Nephron (organoid): ENCODE results near the gene FUBP3.
A peak's percentile ranks its signal among the peaks of the same experiment; 100 is the strongest.

Experiments
- H3K27ac Mint-ChIP-seq, 3 experiments: 2 replicates each; pipeline ENCODE4 v1.8.0; 2020; ENCODE audit warnings: mixed read lengths in 3 of 3, mild to moderate bottlenecking in 2 of 3, moderate library complexity in 1 of 3
- H3K27me3 Mint-ChIP-seq: 2 replicates; pipeline ENCODE4 v1.8.0; 2021; ENCODE audit warnings: low read depth, mild to moderate bottlenecking, moderate library complexity, mixed read lengths
- H3K36me3 Mint-ChIP-seq: 2 replicates; pipeline ENCODE4 v1.8.0; 2020; ENCODE audit warnings: low read depth, mixed read lengths
- H3K4me1 Mint-ChIP-seq: 2 replicates; pipeline ENCODE4 v1.8.0; 2020; ENCODE audit warnings: mixed read lengths
- H3K4me3 Mint-ChIP-seq, 3 experiments: 2 replicates each; pipeline ENCODE4 v1.8.0; 2020; ENCODE audit warnings: mild to moderate bottlenecking in 3 of 3, mixed read lengths in 3 of 3, moderate library complexity in 2 of 3
- H3K9me3 Mint-ChIP-seq: 2 replicates; pipeline ENCODE4 v1.8.0; 2020; ENCODE audit warnings: mixed read lengths
- TF ChIP-seq, protein P1 (sequence below), 3 experiments: fragments of 200-600 bp; sonication (generic); IDR thresholded peaks; one replicate each; pipeline ENCODE4 v1.5.0; 2021; ENCODE audit warnings: antibody characterized with exemption in 3 of 3; ENCODE audit not compliant: unreplicated experiment in 3 of 3

Gene FUBP3

DNA sequence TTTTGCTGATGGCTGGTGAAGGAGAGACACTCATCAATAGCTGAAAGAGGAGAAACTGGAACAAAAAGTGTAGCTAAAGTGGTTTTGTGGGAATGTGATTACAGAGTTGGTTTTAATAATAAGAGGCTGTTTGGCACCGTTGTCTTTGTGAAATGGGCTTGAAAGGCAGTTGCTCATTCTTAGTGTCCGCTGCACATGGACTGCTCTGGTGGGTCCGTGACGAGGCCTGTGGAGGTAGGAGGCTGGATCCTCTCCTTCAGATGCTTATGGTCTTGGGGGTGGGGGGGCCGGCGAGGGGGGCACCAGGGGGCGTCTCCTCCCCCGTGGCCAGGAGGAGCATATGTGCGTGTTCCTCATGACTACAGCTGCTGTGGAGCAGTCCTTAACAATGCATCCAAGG lies 29.8 kb downstream of the FUBP3 start:
- TF ChIP-seq, protein P1, sequence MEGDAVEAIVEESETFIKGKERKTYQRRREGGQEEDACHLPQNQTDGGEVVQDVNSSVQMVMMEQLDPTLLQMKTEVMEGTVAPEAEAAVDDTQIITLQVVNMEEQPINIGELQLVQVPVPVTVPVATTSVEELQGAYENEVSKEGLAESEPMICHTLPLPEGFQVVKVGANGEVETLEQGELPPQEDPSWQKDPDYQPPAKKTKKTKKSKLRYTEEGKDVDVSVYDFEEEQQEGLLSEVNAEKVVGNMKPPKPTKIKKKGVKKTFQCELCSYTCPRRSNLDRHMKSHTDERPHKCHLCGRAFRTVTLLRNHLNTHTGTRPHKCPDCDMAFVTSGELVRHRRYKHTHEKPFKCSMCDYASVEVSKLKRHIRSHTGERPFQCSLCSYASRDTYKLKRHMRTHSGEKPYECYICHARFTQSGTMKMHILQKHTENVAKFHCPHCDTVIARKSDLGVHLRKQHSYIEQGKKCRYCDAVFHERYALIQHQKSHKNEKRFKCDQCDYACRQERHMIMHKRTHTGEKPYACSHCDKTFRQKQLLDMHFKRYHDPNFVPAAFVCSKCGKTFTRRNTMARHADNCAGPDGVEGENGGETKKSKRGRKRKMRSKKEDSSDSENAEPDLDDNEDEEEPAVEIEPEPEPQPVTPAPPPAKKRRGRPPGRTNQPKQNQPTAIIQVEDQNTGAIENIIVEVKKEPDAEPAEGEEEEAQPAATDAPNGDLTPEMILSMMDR (IDR thresholded peaks at IDR 0.05; ENCODE audit: unreplicated experiment in 3 of 3), result no peak
- Mint-ChIP-seq H3K36me3 (peaks cover 47% of the 10 kb centered on the region), H3K9me3 (no peaks in the 10 kb centered on the region), H3K4me1 (peaks cover 36% of the 10 kb centered on the region), H3K4me3 (no peak overlapping the region), H3K27ac (peak overlapping the region in 1 of 3 experiments; percentile 29), H3K27me3 (no peaks in the 10 kb centered on the region)

DNA sequence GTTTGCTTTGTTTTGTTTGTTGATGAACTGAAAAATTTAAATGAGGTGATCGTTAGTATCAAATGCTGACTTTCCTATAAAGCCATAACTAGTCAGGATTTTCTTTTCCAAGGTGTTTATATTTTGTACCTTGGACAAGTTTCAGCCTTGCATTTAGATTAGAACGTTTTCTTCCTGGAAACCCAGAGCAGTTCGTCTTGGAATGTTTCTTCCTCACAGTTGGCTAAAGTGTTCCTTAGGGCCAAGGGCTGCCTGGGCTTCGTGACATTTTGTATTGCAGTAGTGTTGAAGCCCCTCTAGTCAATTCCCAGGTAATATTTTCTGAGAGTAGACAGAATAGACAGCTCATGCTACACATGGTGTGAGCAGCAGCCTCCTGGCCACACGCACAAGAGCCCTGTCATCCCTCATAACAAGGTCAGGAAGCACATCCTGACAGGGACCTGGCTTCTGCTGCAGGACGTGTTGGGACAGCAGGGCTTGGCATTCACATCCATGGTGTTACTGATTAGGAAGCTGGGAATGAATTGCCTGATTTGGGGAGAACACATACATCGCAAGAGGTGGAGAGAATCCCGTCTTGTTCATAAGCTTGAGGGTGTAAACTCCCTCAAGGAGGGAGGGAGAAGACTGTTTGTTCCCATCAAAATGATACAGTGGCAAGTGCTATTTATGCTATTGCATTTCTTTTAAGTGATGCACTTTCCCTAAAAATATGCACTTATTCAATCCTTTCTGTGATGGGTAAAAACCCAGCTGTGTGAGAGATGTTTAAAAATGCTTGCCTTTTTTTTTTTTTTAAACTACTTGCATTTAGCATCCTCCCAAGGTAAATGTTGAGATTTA lies 31.7 kb downstream of the FUBP3 start:
- Mint-ChIP-seq H3K27me3 (no peaks in the 10 kb centered on the region), H3K4me1 (peaks cover 36% of the 10 kb centered on the region), H3K27ac (peak overlapping the region in 1 of 3 experiments; percentile 7), H3K9me3 (no peaks in the 10 kb centered on the region), H3K4me3 (no peak overlapping the region), H3K36me3 (peaks cover 50% of the 10 kb centered on the region)
- TF ChIP-seq, protein P1 (IDR thresholded peaks at IDR 0.05; ENCODE audit: unreplicated experiment in 3 of 3), result no peak

DNA sequence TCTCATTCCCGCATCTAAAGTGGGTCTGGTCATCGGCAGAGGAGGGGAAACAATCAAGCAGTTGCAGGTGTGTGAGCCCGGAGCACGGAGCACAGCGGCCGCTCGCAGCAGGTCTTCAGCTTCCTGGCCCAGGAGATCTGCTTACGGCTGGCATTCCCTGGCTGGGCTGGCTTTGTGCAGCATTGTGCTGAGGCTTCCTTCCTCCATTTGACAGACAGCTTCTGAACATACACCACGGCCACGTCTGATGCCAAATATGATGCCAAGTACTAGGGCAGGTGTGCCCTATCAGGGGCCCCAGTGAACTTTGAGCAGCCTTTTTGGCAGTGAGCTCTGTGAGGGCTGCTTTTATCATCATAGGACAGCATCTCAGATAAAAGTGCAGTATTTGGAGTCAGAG lies 37.1 kb downstream of the FUBP3 start:
- Mint-ChIP-seq H3K27ac (no peak overlapping the region), H3K4me3 (no peak overlapping the region), H3K9me3 (no peaks in the 10 kb centered on the region), H3K27me3 (no peaks in the 10 kb centered on the region), H3K36me3 (peaks cover 74% of the 10 kb centered on the region), H3K4me1 (no peaks in the 10 kb centered on the region)
- TF ChIP-seq, protein P1 (IDR thresholded peaks at IDR 0.05; ENCODE audit: unreplicated experiment in 3 of 3), result no peak

DNA sequence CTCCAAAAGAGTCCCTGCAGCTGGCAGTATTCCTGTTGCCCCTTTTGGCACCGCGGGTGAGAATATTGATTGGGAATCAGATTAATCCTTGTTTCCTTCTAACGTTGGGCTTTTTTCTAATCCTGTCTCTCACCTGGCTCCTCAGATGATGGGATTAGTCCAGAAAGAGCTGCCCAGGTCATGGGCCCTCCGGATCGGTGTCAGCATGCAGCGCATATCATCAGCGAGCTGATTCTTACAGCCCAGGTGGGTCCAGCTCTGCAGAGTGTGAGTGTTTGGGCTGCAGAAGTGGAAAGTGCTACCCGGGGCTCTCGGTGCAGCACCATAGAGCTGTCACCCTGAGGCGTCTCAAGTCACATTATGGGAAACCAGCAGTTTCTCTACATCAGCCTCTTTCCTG lies 44.1 kb downstream of the FUBP3 start:
- Mint-ChIP-seq H3K36me3 (peaks cover 79% of the 10 kb centered on the region), H3K27me3 (no peaks in the 10 kb centered on the region), H3K4me3 (no peak overlapping the region), H3K9me3 (no peaks in the 10 kb centered on the region), H3K4me1 (peaks cover 6% of the 10 kb centered on the region), H3K27ac (no peak overlapping the region)
- TF ChIP-seq, protein P1 (IDR thresholded peaks at IDR 0.05; ENCODE audit: unreplicated experiment in 3 of 3), result no peak

DNA sequence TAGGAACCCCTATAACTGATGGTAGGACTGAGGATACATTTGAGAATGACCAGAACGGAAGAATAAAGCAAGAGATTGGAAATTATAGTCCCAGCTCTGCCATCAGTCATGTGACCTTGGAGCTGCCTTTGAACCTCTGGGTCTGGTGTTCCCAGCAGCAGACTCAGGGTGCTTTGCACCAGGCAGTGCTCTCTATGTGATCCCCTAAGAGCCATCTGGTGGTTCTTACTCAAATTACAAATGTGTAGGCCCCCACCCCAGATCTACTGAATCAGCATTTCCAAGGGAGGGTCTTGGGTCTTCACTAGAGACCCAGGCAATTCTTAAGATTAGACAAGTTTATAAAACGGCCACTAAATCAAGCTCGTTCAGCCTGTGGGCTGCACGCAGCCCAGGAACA lies 44.8 kb downstream of the FUBP3 start:
- H3K27ac Mint-ChIP-seq, result no peak overlapping the region
- H3K4me3 Mint-ChIP-seq, result no peak overlapping the region
- peaks cover 6% of the 10 kb centered on the region for H3K4me1 Mint-ChIP-seq
- H3K36me3 Mint-ChIP-seq, result peaks cover 74% of the 10 kb centered on the region
- H3K9me3 Mint-ChIP-seq, result no peaks in the 10 kb centered on the region
- TF ChIP-seq, protein P1 (IDR thresholded peaks at IDR 0.05; ENCODE audit: unreplicated experiment in 3 of 3), result no peak
- H3K27me3 Mint-ChIP-seq, result no peaks in the 10 kb centered on the region
